ENCODE measurements around the gene SLC24A4. TPM values are rescaled to one million over a fixed set of nuclear protein-coding genes. Genes with fewer than 3 reads are reported as not detected.
A peak's percentile ranks its signal among the peaks of the same experiment; 100 is the strongest.

The SLC24A4 gene
- total and polyA plus RNA-seq, 4 donors = 0.47 to 2.4 (median 1.0) TPM

DNA sequence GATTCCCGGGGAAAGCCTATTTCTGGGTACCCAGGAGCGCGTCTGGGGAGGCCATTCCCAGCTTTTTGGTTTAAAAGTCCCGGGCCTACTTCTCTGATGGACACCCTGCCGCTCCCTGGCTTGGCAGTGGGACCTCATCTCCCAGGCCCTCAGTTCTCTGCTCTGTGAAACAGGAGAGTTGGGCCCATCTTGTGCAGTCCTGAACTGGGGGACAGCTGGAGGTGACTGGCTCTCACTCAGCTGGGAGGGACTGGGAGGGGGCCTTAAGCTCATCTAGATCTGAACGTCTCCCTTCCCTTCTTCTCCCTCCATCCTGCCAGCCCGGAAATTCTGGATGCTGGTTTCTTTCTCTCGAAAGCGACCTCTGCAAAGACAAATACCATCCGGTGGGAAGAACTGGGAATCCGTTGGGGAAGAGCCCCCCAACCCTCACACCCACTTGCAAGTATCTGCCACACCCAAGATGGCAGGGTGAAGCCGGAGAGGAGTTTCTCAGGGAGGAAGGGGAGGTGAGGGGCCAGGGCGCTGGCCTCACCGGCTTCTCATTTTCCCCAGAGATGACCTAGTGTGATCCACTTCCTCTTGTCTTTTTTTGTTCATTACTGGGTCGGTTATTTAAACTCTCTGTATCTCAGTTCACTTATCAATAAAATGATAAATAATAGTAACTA lies 192.0 kb downstream of the SLC24A4 start:
- Histone ChIP-seq H3K27me3 (ENCODE audit: control insufficient read depth in 3 of 3, insufficient read depth in 3 of 3, low read length in 2 of 3) (no peaks in the 10 kb centered on the region), H3K4me1 (ENCODE audit: control insufficient read depth in 5 of 5, insufficient read depth in 5 of 5, low read length in 5 of 5) (peaks cover 0 to 23% (median 2%) of the 10 kb centered on the region in 5 donors), H3K36me3 (ENCODE audit: control insufficient read depth in 4 of 4, insufficient read depth in 4 of 4, low read length in 4 of 4) (no peaks in the 10 kb centered on the region), H3K9ac (ENCODE audit: insufficient read depth in 1 of 2, low read length in 2 of 2) (peak overlapping the region in 1 of 2 donors; percentile 37), H3K4me3 (peak overlapping the region; percentile 84), H3K27ac (ENCODE audit: low read depth in 1 of 2, low read length in 1 of 2) (peak overlapping the region in 1 of 2 donors; percentile 95), H3K9me3 (ENCODE audit: control insufficient read depth in 4 of 4, insufficient read depth in 3 of 4, low read length in 3 of 4) (no peaks in the 10 kb centered on the region)
- no peak for ATAC-seq (ENCODE audit: insufficient read depth, low FRiP score)
- DNase-seq = no peak
- TF ChIP-seq, protein P1, sequence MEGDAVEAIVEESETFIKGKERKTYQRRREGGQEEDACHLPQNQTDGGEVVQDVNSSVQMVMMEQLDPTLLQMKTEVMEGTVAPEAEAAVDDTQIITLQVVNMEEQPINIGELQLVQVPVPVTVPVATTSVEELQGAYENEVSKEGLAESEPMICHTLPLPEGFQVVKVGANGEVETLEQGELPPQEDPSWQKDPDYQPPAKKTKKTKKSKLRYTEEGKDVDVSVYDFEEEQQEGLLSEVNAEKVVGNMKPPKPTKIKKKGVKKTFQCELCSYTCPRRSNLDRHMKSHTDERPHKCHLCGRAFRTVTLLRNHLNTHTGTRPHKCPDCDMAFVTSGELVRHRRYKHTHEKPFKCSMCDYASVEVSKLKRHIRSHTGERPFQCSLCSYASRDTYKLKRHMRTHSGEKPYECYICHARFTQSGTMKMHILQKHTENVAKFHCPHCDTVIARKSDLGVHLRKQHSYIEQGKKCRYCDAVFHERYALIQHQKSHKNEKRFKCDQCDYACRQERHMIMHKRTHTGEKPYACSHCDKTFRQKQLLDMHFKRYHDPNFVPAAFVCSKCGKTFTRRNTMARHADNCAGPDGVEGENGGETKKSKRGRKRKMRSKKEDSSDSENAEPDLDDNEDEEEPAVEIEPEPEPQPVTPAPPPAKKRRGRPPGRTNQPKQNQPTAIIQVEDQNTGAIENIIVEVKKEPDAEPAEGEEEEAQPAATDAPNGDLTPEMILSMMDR (IDR thresholded peaks at IDR 0.05; ENCODE audit: control extremely low read depth, extremely low read depth) = no peak
- WGBS, 2 donors = 40 to 54% methylated on average over 15 of the region's 15 CpGs

DNA sequence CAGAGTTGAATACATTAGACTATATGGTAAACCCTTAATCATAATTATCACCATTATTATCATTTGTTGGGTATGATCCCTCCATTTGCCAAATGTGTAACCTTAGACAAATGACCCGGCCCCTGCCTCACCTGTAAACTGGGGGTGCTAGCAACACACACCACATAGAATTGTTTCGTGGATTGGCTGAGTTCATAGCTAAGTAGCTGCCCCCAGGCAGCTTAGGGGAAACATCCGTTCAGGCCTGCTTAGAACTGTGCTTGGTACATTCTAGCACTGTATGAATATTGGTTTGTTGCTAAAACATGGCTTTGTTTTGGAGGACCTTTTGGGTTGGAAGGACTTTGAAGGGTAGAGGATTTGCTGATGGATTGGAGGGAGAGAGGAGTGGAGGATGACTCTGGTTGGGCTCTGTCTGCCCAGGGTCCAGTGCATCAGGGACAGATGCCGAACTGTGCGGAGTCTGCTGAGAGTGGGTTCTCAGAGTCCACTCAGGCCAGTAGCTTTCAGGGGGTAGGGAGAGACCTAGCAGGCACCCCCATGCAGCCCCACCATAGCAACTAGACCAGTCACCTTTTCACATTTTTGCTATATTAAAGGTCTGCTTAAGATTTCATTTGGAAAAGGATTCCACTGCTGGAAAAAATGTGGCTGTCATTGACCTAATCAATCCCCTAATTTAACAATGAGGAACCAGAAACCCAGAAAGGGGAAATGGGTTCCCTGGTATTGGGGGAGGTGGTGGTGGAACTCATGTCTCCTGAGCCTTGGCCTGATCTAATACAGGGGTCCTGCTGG lies 192.8 kb downstream of the SLC24A4 start:
- H3K9me3 ChIP-seq (ENCODE audit: control insufficient read depth in 4 of 4, insufficient read depth in 3 of 4, low read length in 3 of 4) = no peaks in the 10 kb centered on the region
- H3K27me3 ChIP-seq (ENCODE audit: control insufficient read depth in 3 of 3, insufficient read depth in 3 of 3, low read length in 2 of 3) = no peaks in the 10 kb centered on the region
- no peak for ATAC-seq (ENCODE audit: insufficient read depth, low FRiP score)
- DNase-seq = no peak
- H3K36me3 ChIP-seq (ENCODE audit: control insufficient read depth in 4 of 4, insufficient read depth in 4 of 4, low read length in 4 of 4) = no peaks in the 10 kb centered on the region
- peak overlapping the region in 1 of 2 donors; percentile 5 for H3K27ac ChIP-seq (ENCODE audit: low read depth in 1 of 2, low read length in 1 of 2)
- no peak overlapping the region for H3K9ac ChIP-seq (ENCODE audit: insufficient read depth in 1 of 2, low read length in 2 of 2)
- no peak overlapping the region for H3K4me3 ChIP-seq
- TF ChIP-seq, protein P1 (IDR thresholded peaks at IDR 0.05; ENCODE audit: control extremely low read depth, extremely low read depth) = no peak
- 90 to 92% methylated on average over 5 of the region's 5 CpGs for WGBS, 2 donors
- peaks cover 0 to 23% (median 2%) of the 10 kb centered on the region in 5 donors for H3K4me1 ChIP-seq (ENCODE audit: control insufficient read depth in 5 of 5, insufficient read depth in 5 of 5, low read length in 5 of 5)

DNA sequence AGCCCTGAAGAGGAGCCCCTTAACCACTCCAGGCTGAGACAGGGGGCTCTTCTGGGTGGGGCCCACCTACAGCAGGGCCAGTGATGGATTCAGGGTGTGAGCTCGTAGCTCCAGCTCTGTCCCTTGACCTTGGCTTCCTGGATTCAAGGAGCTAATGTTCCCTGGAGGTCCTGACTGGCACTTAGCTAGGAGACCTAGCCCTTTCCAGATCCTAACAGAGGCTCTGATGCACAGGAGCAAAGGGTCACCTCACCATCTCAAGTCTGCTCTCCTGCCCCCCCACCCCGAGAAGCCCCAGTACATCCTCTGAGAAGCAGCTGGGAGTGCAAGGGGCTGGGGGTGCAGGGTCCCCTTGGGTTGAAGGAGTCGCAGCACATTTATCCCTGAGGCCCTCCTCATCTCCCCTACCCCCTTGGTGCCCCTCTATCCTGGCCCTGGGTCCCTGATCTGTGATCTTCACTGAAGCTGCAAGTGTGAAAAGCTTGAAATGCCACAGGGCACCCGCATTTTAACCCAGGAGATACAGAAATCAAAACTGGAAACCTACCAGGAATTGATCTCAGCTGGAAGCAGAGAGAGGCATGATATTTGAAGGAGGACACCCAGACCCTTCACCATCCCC lies 193.5 kb downstream of the SLC24A4 start:
- Histone ChIP-seq H3K4me1 (ENCODE audit: control insufficient read depth in 5 of 5, insufficient read depth in 5 of 5, low read length in 5 of 5) (peaks cover 0 to 23% (median 2%) of the 10 kb centered on the region in 5 donors), H3K4me3 (no peak overlapping the region), H3K9me3 (ENCODE audit: control insufficient read depth in 4 of 4, insufficient read depth in 3 of 4, low read length in 3 of 4) (no peaks in the 10 kb centered on the region), H3K36me3 (ENCODE audit: control insufficient read depth in 4 of 4, insufficient read depth in 4 of 4, low read length in 4 of 4) (no peaks in the 10 kb centered on the region), H3K27me3 (ENCODE audit: control insufficient read depth in 3 of 3, insufficient read depth in 3 of 3, low read length in 2 of 3) (no peaks in the 10 kb centered on the region), H3K9ac (ENCODE audit: insufficient read depth in 1 of 2, low read length in 2 of 2) (no peak overlapping the region), H3K27ac (ENCODE audit: low read depth in 1 of 2, low read length in 1 of 2) (peak overlapping the region in 1 of 2 donors; percentile 32)
- WGBS, 2 donors = 92 to 94% methylated on average over 4 of the region's 4 CpGs
- DNase-seq (no peak), ATAC-seq (ENCODE audit: insufficient read depth, low FRiP score) (no peak)
- TF ChIP-seq, protein P1 (IDR thresholded peaks at IDR 0.05; ENCODE audit: control extremely low read depth, extremely low read depth) = no peak

Data from lung (tissue), 12 donors.